Endometrium (tissue), 2 donors: ENCODE results near the gene RAB40C.
"Not testable (repeated sequence)": the region's sequence is repeated elsewhere in the genome, so short reads cannot be mapped to it uniquely, and the experiment has no call there.

Experiments
- FAIRE-seq: peaks from 2 replicates; lab custom pipeline; 2012; peaks lifted over from hg19 to GRCh38; lab: Jason Lieb, UNC
- donor health status: control.
- donor health status: control.

Gene RAB40C

DNA sequence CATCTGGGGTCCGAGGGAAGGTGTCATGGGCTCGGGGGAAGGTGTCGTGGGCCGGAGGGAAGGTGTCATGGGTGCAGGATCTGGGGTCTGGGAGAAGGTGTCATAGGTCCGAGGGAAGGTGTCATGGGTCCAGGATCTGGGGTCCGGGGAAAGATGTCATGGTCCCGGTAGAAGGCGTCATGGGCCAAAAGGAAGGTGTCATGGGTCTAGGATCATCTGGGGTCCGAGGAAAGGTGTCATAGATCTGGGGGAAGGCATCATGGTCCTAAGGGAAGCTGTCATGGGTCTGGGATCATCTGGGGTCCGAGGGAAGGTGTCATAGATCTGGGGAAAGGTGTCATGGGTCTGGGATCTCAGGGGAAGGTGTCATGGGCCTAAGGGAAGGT lies 942 bp downstream of the RAB40C start:
- FAIRE-seq, result no peak

DNA sequence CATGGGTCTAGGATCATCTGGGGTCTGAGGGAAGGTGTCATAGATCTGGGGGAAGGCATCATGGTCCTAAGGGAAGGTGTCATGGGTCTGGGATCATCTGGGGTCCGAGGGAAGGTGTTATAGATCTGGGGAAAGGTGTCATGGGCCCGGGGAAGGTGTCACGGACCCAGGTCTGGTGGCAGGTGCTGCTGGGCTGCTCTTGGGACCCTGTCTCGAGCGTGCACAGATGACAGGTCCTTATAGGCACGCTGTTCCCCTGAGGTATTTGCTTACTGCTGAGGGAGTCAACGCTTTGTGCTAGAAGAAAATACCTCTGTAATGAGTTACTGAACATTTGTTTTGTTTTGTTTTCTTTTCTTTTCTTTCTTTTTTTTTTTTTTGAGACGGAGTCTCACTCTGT lies 1.4 kb downstream of the RAB40C start:
- no peak for FAIRE-seq

DNA sequence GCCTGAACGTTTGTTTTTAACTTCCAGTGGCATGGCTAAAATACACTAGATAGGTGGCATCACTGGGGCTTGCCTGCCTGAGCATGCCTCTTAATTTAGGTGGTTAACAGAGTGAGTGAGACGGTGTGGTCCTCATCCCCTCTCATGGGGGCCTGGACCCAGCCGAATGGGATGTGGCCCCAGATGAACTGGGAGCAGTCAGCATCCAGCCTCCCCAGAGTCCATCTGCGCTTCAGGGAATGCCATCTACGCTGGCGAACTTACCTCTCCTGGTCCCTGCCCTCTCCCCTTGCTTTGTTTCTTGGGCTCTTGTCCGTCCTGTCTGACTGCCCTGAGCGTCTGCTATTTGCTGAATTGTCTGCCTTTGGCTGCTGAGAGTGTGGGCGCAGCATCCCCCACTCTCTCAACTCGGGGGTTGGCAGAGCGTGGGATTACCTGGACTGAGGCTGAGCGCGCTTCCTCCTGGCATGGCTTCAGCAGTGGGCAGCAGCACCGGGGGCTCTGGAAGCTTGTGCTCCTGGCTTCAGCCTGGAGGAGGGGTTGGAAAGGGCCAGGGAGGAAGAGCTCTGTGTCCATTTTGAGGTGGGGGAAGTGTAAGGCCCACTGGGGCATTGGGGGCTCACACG lies 2.1 kb downstream of the RAB40C start:
- FAIRE-seq, result no peak

DNA sequence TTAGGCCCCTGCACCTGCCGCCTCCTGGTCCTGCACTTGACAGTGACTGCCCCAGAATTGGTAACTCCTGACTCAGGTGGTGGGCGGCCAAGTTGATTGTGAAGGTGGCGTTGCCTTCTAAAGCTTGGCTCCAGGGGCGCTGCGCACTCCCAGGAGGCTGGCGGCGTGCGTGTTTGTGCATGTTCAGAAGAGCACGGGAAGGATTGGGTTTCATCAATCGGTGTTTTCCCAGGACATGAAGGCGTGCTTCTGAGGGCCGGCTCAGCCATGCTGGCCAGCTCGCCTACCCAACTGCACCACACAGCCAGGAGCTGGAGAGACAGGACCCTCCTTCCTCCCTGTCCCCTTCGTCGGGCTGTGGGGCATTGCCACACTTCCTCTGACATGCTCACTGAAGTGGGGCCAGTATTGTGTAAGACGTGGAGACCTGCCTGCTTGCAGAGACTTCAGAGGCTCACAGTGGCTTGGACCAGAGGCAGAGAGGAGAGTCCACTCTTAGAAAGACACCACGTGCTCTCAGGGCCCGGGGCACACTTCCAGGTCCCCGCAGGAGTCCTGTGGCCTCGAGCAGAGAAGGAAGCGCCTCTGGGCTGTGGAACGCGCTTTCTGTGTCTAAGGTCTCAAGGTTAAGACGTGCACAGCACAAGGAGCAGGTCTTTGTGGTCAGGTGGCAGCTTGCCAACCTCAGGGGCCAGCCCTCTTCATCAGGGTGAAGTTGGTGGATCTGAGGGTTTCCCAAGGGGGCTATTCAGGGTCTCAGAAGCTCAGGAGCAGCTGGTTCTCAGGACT lies 2.8 kb downstream of the RAB40C start:
- FAIRE-seq, result no peak

DNA sequence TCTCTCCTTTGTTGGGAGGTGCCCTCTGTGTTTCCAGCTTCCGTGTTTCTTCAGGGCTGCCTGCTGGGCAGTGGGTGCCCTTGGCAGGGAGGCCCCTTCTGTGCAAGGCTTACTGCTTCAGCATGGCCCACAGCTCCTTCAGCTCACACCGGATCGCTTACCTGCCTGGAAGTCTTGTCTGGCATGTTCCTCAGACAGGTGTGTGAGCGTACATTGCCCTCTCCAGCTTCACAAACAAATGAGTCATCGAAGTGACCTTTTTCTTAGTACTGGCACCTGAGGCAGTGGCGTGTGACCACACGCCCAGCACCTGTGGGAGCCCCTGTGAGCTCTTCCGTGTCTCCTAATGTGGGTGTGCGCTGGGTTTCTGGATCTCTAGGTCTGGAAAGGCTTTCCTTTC lies 3.5 kb downstream of the RAB40C start:
- no peak for FAIRE-seq

DNA sequence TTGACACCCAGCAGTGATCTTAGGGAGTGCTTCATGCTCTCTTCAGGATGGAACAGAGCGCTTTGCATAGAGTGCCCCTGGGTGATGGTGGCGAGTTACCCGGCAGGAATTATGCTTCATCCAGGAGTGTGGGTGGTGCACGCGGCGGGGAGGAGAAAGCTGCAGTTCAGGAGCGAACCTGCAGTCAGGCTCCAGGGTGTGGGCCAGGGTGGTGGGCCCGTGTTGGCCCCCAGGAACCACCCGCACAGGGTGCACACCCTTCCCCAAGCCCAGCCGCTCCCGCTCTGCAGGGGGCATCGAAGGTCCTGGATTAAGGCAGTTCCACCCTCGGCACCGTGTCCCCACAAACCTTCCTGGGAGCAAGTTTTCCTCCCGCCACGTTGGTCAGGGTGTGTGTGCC lies 3.9 kb downstream of the RAB40C start:
- no peak for FAIRE-seq

DNA sequence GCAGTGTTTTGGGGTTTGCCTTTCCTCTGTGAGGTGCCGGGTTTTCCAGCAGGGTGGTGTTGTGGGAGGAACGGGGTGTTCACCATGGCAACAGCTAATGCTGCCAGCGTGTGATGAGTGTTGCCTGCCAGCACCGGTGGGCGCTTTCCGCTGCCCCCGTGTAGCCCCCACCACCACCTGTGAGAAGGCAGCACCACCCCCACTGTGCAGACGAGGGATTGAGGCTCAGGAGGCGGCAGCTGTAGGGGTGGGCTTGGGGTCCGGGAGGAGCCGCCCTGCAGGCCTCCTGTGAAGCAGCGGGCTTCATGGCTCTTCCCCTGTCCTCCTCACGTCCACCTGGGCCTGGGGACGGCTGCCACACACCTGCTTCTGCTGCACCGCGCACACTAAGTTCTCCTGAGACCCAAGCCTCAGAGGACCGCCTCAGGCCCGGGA lies 5.2 kb downstream of the RAB40C start:
- FAIRE-seq, result no peak

DNA sequence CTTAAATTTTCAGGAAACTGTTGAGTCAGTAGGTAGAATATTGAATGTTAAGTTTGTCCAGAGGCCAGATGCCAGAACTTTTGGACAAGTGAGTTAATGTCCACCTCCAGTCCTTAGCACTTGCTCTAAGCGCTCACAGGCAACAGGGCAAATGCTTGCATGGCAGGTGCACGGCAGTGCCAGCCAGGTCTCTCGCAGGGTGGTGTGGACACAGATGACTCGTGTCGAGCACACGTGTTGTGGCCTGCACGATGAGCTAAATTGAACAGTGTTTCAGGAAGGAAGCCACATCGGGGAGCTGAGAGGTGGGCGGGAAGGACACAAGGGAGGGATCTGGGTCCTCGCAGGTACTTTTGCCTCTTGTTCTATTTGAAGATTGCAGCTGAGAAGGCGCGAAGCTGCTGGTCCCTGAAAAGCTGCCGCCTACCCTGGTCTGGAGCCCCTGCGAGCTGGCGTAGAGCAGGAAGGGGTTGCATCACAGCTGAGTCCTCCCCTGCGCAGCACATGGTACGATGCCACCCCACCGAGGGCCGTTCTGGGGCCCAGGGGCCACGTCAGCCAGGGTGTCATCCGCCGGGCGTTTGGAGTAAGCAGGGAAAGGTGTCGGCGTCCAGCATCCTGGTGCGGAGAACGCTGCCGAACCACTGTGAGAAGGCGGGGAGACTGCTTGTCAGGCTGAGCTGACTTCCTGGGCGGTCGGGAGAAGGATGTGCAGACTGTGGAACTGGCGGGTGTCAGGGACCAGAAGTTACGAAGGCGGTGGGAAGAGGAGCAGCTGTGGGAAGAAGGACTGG lies 6.3 kb downstream of the RAB40C start:
- no peak for FAIRE-seq

DNA sequence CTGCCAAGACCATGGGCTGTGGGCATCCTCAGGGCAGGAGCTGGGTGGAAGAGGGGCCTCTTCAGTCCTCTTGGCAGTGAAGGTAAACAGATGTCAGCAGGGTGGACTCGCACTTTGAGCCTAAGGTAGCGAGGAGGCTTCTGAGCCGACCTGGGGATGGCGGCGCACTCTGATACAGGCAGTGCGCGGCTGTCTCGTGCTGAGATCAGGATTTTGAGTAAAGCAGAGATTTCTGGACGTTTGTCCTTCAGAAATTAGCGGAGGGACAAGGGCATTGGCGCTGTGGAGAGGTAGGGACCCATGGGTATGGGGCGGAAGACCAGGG lies 6.8 kb downstream of the RAB40C start:
- FAIRE-seq, result no peak

DNA sequence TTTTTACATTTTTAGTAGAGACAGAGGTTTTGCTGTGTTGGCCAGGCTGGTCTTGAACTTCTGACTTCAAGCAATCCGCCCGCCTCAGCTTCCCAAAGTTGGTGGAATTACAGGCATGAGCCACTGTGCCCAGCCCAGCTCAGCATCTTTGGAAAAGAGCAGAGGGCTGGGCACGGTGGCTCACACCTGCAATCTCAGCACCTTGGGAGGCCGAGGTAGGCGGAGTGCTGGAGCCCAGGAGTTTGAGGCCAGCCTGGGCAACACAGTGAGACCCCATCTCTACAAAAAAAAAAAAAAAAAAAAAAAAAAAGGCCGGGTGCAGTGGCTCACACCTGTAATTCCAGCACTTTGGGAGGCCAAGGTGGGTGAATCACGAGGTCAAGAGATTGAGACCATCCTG lies 7.8 kb downstream of the RAB40C start:
- not testable (repeated sequence) for FAIRE-seq

DNA sequence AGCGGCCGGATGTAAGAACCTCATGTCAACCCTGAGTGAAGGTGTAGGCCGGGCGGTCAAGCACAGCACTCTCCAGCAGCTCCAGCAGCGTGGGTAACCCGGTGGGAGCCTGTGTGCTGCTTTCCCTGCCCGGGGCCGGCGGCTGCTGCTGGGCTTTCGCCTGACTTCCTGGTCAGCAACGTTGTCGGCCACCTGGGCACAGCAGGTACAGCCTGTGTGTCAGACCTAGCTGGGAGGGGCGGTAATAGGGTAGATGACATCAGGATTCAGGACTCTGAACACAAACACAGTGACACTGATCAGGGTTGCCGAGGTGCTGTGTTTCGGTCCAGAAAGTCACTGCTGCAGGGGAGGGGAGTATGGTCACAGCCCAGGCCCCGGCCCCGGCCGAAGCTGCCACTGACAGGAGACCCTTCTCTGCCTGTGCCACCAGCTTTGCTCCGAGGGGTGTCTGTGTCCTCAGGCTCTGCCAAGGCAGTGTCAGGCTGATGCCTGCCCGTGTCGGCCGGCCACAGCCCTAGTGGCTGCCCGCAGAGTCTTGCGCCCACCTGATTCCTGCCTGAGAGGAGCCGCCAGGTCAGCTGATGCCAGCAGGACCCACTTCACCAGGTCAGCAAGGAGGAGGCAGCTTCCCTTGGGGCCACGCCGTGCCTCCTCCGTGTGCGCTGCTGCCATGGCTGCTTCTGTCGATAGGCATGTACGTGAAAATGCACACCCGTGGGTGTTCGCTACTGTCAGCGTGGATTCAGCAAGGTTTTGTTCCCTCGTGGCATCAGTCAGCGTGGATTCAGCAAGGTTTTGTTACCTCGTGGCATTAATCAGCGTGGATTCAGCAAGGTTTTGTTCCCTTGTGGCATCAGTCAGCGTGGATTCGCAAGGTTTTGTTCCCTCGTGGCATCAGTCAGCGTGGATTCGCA lies 9.2 kb downstream of the RAB40C start:
- FAIRE-seq, result no peak

DNA sequence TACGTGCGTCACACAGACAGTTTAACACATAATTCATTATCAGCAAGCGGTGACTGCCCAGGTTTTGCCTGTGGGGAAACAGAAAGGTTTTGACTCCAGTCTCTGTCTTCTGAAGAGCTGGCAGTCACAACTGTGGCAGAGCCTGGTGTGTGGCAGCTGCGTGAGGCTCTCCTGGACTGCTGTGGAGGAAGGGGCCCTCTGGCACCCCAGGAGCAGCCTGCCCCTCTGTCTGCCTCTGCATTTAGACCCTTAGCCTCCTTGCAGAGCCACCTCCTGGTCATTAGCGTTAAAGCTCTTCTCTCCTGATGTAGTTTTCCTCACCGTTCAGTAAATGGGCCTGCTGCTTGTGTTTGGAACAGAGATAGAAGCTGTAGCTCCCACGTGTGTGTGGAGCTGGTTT lies 10.9 kb downstream of the RAB40C start:
- FAIRE-seq, result no peak

DNA sequence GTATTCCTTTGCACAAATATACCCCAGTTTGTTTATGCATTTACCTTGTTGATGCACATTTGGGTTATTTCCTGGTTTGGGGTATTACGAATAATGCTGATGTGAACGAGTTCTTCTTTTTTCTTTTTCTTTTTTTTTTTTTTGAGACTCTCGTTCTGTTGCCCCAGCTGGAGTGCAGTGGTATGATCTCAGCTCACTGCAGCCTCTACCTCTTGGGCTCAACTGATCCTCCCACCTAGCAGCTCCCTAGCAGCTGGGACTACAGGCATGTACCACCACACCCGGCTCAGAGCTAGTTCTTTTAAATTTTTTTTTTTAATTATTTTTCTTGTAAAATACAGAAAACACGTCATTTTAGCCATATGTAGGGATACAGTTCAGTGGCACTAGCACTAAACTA lies 14.1 kb downstream of the RAB40C start:
- FAIRE-seq, result no peak

DNA sequence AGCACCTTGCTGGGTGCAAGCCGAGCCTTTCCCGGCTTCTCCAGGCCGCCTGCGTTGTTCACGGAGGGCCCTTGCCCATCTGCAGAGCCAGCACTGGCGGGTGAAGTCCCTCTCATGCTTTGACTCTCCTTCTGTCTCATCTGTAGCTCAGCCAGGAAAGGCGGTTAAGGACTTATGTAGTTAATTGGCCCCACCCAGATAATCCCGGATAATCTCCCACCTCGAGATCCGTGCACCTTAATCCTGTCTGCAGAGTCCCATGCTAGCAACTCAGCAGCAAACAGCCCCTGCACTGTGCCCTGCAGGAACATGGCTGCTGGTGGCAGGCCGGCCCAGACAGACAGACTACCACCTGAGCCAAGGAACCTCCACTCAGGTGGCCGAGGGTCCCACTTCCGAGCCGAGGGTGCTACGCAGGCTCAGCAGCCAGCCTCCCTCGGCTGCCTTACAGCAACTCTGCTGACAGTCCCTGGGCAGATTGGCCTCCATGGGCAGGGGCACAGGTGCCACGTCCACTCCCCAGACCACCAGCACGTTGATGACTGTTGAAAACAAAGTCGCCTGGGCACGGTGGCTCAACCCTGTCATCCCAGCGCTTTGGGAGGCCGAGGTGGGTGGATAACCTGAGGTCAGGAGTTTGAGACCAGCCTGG lies 16.9 kb downstream of the RAB40C start:
- no peak for FAIRE-seq

DNA sequence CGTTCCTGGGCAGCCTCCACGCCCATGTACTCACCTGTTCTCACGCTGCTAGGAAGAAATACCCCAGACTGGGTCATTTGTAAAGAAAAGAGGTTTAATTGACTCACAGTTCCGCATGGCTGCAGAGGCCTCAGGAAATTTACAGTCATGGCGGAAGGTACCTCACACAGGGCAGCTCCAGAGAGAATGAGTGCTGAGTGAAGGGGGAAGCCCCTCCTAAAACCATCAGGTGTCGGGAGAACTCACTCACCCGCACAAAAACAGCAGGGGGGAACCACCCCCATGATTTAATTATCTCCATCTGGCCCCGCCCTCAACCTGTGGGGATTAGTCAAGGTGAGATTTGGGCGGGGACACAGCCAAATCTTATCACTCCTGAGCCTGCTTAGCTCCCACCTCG lies 18.2 kb downstream of the RAB40C start:
- no peak for FAIRE-seq

DNA sequence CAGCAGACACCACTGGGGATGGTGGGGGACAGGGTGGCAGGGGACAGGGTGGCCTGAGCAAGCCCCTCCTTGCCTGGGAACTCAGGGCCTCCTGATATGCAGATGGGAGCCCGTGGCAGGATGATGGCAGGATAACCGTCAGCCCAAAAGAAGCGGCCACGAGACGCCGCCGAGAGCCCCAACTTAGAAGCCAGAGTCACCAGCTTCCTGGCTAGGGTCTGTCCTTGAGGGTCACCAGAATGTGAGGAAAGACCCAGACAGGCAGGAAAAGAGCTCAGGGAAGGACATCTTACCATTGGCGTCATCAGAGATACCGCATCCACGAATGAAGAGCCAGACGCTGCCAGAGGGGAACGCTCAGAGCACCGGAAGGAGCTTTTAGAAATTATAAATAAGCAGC lies 19.4 kb downstream of the RAB40C start:
- FAIRE-seq, result no peak

DNA sequence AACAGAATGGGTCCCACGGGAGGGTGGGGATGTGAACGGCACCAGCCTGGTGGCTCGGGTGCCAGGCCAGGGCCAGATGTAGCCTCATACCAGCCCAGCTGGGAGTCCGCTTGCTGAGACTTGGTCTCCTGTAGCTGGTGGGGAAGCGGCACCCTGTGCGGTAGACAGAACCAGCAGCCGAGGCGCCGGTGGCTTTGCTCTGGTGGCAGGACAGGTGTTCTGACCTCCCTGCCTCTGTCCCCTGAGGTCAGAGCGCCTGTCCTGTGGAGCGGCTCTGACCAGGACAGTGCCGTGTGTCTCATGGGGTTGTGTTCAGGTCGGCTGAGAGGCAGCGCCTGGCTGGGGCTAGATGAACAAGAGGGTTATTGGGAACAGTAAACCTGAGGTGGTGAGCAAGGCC lies 20.1 kb downstream of the RAB40C start:
- no peak for FAIRE-seq

DNA sequence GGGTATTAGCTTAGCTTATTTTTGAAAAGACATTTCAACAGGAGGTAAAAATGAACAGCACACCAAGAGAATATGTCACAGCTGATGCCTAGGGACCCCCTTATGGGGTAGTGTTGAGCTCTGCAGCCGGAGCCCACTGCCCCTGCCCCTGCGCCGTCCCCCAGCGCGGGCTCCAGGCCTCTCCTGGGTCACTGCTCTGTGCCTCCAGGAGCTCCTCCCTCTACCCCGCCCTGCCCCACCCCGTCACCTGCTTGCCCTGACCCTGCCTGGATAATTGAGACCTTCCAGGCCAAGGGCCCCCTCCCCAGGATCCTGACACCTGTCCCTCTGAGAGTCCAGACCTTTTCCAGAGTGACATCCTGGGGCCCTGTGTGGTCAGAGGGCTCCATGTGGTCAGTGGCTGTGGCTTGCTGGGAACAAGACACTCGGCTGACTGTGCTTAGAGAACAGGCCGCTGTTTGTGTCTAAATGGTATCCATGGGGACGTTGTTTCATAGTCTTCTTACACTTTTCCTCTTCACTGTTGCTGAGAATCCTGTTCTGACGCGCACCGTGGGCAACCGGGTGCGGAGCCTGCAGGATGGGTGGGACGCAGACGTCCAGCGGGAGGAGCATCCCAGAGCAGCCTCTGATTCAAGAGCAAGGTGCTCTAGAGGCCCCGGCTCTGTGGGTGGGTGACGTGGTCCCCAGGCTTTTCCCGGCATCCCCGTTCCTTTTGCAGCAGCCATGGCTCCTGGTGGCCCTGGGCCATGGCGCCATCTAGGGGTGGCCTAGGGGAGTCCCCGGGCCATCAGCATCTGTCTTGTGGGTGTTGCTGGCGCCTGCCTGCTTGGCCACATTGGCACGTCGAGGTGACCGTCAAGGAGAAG lies 20.9 kb downstream of the RAB40C start:
- FAIRE-seq, result no peak

DNA sequence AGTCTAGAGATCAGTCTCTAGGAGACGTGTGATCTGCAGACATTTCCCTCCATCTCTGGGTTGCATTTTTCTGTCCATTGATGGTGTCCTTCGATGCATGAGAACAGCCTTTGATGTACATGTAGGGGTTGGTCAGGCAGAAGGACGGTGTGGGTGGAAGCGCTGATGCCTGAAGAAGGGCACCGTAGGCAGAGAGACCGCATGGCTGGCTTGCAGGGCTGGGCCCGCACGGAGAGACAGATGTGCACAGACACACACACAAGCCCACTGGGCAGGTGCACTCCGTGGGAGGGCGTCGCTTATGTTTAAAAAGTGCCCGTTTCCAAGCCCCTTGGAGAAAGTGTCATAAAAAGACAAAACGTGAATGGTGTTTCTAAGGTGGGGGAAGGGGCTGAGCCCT lies 25.3 kb downstream of the RAB40C start:
- FAIRE-seq, result no peak

DNA sequence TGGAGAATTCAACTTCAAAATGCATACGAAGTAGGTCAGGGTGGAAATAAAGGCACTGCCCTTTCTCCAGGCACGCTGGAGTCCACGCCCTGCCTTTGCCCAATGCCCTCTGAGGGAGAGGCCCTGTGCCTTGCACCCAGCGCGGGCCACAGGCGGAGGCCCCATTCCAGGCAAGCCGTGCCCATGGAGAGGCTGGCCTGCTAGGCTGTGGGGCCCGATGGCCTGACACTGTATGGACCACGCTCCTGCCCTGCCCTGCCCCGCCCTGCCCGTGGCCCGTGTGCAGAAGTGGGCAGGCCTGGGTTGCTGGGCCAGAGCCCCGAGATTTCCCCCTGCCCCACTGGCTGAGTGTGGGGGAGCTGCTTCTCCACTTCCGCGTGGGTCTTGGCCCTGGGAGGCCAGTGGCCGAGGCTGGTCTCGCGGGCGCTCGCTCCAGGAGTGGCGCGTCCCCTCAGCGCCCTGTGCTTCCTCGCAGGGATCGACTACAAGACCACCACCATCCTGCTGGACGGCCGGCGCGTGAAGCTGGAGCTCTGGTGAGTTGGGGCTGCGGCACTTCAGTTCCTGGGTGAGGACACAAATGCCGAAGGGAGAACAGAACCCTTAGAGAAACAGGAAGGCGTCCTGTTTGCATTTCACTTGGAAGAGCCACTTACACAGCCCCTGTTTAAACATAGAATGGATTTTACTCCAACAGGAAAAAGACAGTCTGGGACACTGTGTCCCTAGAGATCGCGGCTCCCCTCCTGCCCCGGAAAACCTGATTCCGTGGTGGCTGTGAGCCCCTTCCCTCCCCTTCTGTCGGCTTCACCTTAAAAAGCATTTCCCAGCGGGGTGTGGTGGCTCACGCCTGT lies 27.1 kb downstream of the RAB40C start:
- FAIRE-seq, result no peak
